GM12892 (cell line): ENCODE results near the gene ARHGEF18.
"Not testable (repeated sequence)": the region's sequence is repeated elsewhere in the genome, so short reads cannot be mapped to it uniquely, and the experiment has no call there.

ENCODE experiments used
- DNase-seq: peaks from one replicate; pipeline ENCODE4 v3.0.0; 2011; ENCODE audit not compliant: insufficient read length
- FAIRE-seq: peaks from 2 replicates; lab custom pipeline; 2011; peaks lifted over from hg19 to GRCh38; lab: Jason Lieb, UNC
- POLR2A ChIP-seq: IDR thresholded peaks from 2 replicates; pipeline ENCODE4 v1.6.1; 2011; ENCODE audit warnings: low read depth, low read length, control low read depth
- POLR2AphosphoS5 ChIP-seq: IDR thresholded peaks from 2 replicates; pipeline ENCODE4 v1.6.1; 2011; ENCODE audit warnings: low read depth, low read length, control low read depth
- TAF1 ChIP-seq: IDR thresholded peaks from 2 replicates; pipeline ENCODE4 v1.6.1; 2011; ENCODE audit warnings: low read depth, mild to moderate bottlenecking, control low read depth, low read length, borderline replicate concordance

Gene ARHGEF18

DNA sequence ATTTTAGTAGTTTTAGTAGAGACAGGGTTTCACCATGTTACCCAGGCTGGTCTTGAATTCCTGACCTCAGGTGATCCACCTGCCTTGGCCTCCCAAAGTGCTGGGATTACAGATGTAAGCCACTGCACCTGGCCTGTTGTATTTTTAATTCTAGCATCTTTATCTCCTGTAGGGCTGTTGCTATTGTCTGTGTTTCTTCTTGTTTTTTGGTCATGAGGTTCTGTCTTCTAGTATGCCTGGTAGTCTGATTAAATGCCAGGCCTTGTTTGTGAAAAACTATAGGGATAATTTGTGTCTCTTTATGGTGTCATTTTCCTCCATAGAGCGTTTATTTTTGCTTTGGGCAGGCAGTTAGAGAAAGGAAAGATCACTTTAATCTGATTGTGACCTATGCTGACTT, 3.1 kb downstream of the ARHGEF18 start:
- DNase-seq = no peak
- no peak for FAIRE-seq
- TF ChIP-seq TAF1 (no peak), POLR2AphosphoS5 (no peak), POLR2A (no peak)

GRCh38 chr19:7355151-7355820, 6.5 kb downstream of the ARHGEF18 start:
- no peak for FAIRE-seq
- TF ChIP-seq POLR2A = no peak
- no peak for TF ChIP-seq POLR2AphosphoS5
- TF ChIP-seq TAF1 = no peak
- DNase-seq = no peak

GRCh38 chr19:7355871-7356270, 7.1 kb downstream of the ARHGEF18 start:
- FAIRE-seq = no peak
- no peak for TF ChIP-seq POLR2AphosphoS5
- no peak for TF ChIP-seq POLR2A
- no peak for TF ChIP-seq TAF1

GRCh38 chr19:7356899-7357627, 8.3 kb downstream of the ARHGEF18 start:
- TF ChIP-seq TAF1 (no peak), POLR2AphosphoS5 (no peak), POLR2A (no peak)
- FAIRE-seq (no peak), DNase-seq (no peak)

More at GRCh38 chr19:7355871-7356270, 7.1 kb downstream of the ARHGEF18 start:
- no peak for DNase-seq

- no peak for FAIRE-seq
- TF ChIP-seq POLR2A (no peak), TAF1 (no peak), POLR2AphosphoS5 (no peak)
- DNase-seq = no peak
Measured at GRCh38 chr19:7358102-7358597, 9.4 kb downstream of the ARHGEF18 start.

GRCh38 chr19:7360393-7360984, 11.8 kb downstream of the ARHGEF18 start:
- no peak for DNase-seq
- no peak for FAIRE-seq
- no peak for TF ChIP-seq TAF1
- TF ChIP-seq POLR2AphosphoS5 = no peak
- no peak for TF ChIP-seq POLR2A

DNA sequence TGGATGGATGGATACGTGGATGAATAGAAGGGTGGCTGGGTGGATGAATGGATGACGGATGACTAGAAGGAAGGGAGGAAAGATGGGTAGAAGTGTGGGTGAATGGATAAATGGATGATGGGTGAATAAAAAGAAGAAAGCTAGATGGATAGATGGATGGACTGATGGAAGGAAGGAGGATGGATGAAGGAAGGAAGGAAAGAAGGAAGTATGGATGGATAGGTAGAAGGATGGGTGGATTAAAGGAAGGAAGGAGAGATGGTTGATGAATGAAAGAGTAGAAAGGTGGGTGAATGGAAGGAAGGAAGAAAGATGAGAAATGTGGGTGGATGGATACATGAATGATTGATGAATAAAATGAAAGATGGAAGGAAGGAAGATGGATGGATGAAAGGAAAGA, 14.5 kb downstream of the ARHGEF18 start:
- FAIRE-seq (no peak), DNase-seq (no peak)
- TF ChIP-seq POLR2AphosphoS5 (no peak), TAF1 (no peak), POLR2A (no peak)

DNA sequence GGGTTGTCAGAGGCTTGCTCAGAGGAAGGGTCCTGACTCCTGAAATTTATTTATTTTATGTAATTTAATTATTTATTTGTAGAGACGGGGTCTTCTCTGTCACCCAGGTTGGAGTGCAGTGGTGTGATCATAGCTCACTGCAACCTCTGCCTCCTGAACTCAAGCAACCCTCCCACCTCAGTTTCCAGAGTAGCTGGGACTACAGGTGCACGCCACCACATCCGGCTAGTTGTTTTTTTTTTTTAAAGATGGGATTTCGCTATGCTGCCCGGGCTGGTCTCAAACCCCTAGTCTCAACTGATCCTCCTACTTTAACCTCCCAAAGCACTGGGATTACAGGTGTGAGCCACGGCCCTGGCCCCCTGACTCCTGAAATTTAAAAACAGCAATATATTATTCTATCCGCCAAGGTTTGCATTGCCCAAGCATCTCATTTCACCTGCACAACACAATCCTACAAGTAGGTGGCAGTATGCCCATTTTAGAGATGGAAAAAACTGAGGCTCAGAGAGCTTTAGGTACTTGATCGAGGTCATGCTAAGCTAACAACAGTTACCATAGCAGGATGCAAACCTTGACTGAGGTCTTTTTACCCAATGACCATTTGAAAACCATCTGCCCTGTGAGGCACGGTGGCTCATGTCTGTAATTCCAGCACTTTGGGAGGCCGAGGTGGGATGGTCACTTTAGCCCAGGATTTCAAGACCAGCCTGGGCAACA, 18.1 kb downstream of the ARHGEF18 start:
- DNase-seq (no peak), FAIRE-seq (peak; percentile 86)
- TF ChIP-seq POLR2A (no peak), POLR2AphosphoS5 (no peak), TAF1 (no peak)

DNA sequence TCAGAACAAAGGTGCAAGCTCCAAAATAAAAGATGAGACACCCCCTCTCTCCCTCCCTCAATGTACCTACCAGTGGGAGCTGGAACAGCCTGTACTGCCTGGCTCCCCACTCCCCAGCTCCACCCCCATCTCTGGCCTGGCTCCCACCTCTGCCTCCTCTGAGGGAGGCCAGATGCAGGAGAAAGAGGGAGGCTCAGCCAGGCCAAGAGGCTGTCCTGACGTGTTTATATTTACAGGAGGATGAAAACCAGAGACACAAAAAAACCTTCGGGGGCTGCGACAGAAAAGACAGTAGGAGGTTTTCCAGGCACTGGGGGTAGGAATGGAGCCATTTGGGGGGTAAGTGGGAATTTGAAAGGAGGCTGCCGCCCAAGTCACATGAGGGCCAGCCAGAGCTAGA, 19.7 kb downstream of the ARHGEF18 start:
- no peak for FAIRE-seq
- no peak for TF ChIP-seq TAF1
- TF ChIP-seq POLR2AphosphoS5 = no peak
- TF ChIP-seq POLR2A = no peak
- no peak for DNase-seq

GRCh38 chr19:7368866-7369265, 20.1 kb downstream of the ARHGEF18 start:
- not testable (repeated sequence) for DNase-seq, FAIRE-seq

DNA sequence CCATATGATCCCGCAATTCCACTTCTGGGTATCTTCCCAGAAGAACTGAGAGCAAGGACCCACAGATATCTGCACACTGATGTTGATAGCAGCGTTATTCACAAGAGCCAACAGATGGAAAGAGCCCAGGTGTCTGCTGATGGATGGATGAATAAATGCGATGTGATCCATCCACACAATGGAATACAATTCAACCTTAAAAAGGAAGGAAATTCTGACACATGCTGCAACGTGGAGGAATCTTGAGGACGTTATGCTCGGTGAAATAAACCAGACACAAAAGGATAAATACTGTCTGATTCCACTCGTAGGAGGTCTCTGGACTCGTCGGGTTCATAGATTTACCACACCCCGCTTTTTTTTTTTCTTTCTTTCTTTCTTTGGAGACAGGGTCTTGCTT, 21.8 kb downstream of the ARHGEF18 start:
- no peak for FAIRE-seq
- no peak for TF ChIP-seq TAF1
- TF ChIP-seq POLR2AphosphoS5 = no peak
- TF ChIP-seq POLR2A = no peak
- no peak for DNase-seq

GRCh38 chr19:7371001-7371400, 22.3 kb downstream of the ARHGEF18 start:
- no peak for FAIRE-seq
- no peak for TF ChIP-seq POLR2A
- no peak for TF ChIP-seq POLR2AphosphoS5
- TF ChIP-seq TAF1 = no peak
- no peak for DNase-seq

GRCh38 chr19:7372810-7373209, 24.1 kb downstream of the ARHGEF18 start:
- FAIRE-seq = no peak
- no peak for DNase-seq
- TF ChIP-seq POLR2AphosphoS5 (no peak), POLR2A (no peak)
